ENCODE results near the gene ZNF888. TPM values are rescaled to one million over a fixed set of nuclear protein-coding genes. Genes with fewer than 3 reads are reported as not detected.

The ZNF888 gene
- 1 to 10 TPM; 2.5 to 3.7 (median 3.1) TPM for total RNA-seq

DNA sequence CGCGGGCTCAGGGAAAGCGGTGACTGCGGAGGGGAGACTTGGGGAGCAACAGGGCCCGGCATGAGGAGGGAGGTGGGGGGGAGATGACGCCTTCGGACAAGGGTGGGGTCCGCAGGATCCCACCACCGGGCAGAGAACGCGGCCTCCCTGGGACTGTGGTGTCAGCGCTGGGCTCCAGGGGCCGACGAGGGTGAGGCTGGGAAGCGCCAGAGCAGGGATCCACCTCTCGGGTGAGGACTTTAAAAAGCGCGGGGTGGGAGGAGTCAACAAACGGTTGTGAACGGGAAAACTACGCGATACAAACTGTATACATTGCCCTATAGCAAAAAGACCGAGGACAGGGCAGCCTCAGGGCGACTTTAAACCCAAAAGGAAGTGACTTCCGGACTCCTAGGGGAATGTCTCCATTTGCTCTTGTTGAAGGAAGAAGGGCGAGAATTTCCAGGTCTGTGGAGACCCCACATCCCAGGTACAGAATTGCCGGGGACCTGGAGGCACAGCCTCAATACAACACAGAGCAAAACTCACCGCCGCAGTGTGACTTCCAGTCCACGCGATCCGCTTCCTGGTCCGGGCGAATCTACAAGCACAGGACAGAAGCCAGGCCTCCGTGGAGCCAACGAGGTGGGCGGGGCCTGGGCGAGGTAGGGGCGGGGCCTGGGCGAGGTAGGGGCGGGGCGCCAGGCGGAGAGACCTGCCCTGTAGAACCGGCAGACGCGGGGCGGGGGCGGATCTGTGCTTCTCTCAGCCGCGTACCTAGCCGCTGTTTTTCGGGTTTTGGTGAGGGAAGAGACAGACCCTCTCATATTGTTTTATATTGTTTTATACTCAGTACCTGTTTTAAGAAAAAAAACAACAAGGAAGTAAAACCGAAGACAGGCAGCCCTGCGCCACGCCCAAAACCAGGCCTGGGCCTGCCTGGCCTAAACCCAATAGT lies at the start of gene ZNF888:
TSS of gene ZNF888 (minus strand) at position 588 of the 937 bp plus-strand sequence. CDS start 5,555 bp downstream, outside the sequence.
- Histone ChIP-seq H3K27me3 (no peaks in the 10 kb centered on the region), H3K27ac (replicated peaks in 1 of 4) (peak within 1 kb of the TSS; percentile 80 to 86 (median 86)), H3K36me3 (peaks cover 0 to 10% (median 4%) of the 10 kb centered on the region in 4 donors), H3K9me3 (no peaks in the 10 kb centered on the region), H3K4me1 (peaks cover 7 to 20% (median 18%) of the 10 kb centered on the region in 4 donors), H3K4me3 (peak within 1 kb of the TSS; percentile 62 to 74 (median 68))
- intact Hi-C loops (cut with DNase I): no loop called here
- WGBS: 3% methylated on average over 42 of the region's 55 CpGs
- TF ChIP-seq CTCF (IDR thresholded peaks at IDR 0.05) (peak in 1 of 3 experiments; percentile 10), POLR2AphosphoS5 (IDR thresholded peaks at IDR 0.05) (peak; percentile 75 to 79), POLR2A (IDR thresholded peaks at IDR 0.05; ENCODE audit: low read depth) (no peak), EP300 (IDR thresholded peaks at IDR 0.05) (no peak)
- peak; percentile 98 for DNase-seq (ENCODE audit: extremely low spot score)

GRCh38 chr19:52967772-52968171 lies 44.5 kb upstream of the ZNF888 start:
- DNase-seq (ENCODE audit: extremely low spot score): no peak
- Histone ChIP-seq H3K36me3 (peaks cover 10 to 39% (median 20%) of the 10 kb centered on the region in 4 donors), H3K27ac (replicated peaks in 1 of 4) (no peak overlapping the region), H3K27me3 (no peaks in the 10 kb centered on the region), H3K4me1 (peaks cover 7 to 9% (median 8%) of the 10 kb centered on the region in 4 donors), H3K9me3 (peaks cover 0 to 11% (median 0%) of the 10 kb centered on the region in 4 donors), H3K4me3 (no peak overlapping the region)
- WGBS: 95% methylated on average over 2 of the region's 2 CpGs
- no peak for TF ChIP-seq CTCF (IDR thresholded peaks at IDR 0.05)
- TF ChIP-seq EP300 (IDR thresholded peaks at IDR 0.05): no peak
- no peak for TF ChIP-seq POLR2A (IDR thresholded peaks at IDR 0.05; ENCODE audit: low read depth)
- no peak for TF ChIP-seq POLR2AphosphoS5 (IDR thresholded peaks at IDR 0.05)
- intact Hi-C loops (cut with DNase I): no loop called here

DNA sequence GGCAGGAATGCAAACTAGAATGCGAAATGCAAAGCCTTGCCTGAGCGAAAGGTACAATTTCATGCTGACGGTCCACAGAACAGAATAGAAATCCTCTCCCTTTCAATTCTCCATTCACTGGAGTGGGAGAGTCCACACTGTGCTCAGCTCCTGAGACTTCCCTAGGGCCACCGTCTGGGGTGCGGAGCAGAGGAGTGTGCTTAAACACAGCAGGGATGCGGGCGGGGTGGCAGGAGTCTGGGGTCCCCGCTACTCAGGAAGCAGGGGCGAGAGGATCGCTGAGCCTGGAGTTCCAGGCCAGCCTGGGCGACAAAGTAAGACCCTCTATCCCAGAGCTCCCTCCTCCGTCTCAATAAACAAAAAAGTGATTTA lies 40.0 kb upstream of the ZNF888 start:
- Histone ChIP-seq H3K4me1 (peaks cover 14 to 21% (median 21%) of the 10 kb centered on the region in 4 donors), H3K36me3 (peaks cover 0 to 13% (median 10%) of the 10 kb centered on the region in 4 donors), H3K27ac (replicated peaks in 1 of 4) (peak overlapping the region; percentile 78 to 86 (median 82)), H3K27me3 (no peaks in the 10 kb centered on the region), H3K9me3 (peaks cover 0 to 11% (median 2%) of the 10 kb centered on the region in 4 donors), H3K4me3 (peak overlapping the region; percentile 64 to 73 (median 68))
- 0% methylated on average over 12 of the region's 12 CpGs for WGBS
- no peak for DNase-seq (ENCODE audit: extremely low spot score)
- intact Hi-C loops (cut with DNase I): loop anchor here (2.0 kb wide), 2 partner anchors 20 to 30 kb away; no protein-coding TSS in a partner anchor
- no peak for TF ChIP-seq EP300 (IDR thresholded peaks at IDR 0.05)
- TF ChIP-seq POLR2AphosphoS5 (IDR thresholded peaks at IDR 0.05): no peak
- TF ChIP-seq CTCF (IDR thresholded peaks at IDR 0.05): no peak
- no peak for TF ChIP-seq POLR2A (IDR thresholded peaks at IDR 0.05; ENCODE audit: low read depth)

DNA sequence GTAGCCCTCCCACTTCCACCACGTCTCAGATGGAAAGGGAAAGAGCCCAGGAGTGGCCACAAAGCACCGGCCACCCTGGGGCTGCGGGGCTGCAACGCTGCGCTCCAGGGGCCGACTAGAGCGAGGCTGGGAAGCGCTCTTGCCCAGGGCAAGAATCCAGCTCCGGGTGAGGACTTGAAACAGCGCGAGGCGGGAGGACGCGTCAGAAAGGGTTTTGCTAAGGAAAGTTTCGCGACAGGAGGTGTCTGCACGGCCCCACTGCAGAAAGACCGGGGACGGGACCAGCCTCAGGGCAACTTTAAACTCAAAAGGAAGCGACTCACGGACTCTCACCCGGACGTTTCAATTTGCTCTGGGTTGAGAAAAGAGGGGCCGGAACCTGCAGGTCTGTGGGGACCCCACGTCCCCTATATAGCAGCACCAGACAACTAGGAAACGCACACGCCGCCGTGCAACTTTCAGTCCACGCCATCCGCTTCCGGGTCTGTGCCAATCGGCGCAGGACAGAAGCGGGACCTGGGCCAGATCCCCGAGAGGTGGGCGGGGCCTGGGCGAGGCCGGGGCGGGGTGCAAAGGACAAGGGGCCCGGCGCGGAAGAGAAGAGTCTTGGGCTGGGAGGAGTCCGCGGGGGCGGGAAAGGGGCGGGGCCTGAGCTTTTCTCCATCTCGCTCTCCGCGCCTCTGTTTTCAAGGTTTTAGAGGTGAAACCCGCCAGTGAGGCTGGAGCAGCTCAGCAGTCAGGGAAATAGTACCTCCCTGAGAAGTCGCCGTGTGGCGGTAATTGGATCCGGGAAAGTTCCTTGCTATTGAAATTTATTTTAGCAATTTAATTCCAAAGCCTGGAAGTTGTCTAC lies 39.4 kb upstream of the ZNF888 start, which contains the start of gene ZNF816:
TSS of gene ZNF816 (minus strand) at position 488 of the 853 bp plus-strand sequence. CDS start 6,792 bp downstream, outside the sequence.
- Histone ChIP-seq H3K9me3 (peaks cover 0 to 7% (median 3%) of the 10 kb centered on the region in 4 donors), H3K36me3 (peaks cover 0 to 13% (median 13%) of the 10 kb centered on the region in 4 donors), H3K4me3 (peak within 1 kb of the TSS; percentile 64 to 73 (median 68)), H3K27ac (replicated peaks in 1 of 4) (peak within 1 kb of the TSS; percentile 78 to 86 (median 82)), H3K4me1 (peaks cover 14 to 21% (median 21%) of the 10 kb centered on the region in 4 donors), H3K27me3 (no peaks in the 10 kb centered on the region)
- peak; percentile 99 for DNase-seq (ENCODE audit: extremely low spot score)
- WGBS: 0% methylated on average over 54 of the region's 55 CpGs
- intact Hi-C loops (cut with DNase I): loop anchor here (2.0 kb wide), 2 partner anchors 20 to 30 kb away; no protein-coding TSS in a partner anchor
- TF ChIP-seq POLR2A (IDR thresholded peaks at IDR 0.05; ENCODE audit: low read depth) (no peak), EP300 (IDR thresholded peaks at IDR 0.05) (no peak), CTCF (IDR thresholded peaks at IDR 0.05) (peak in 1 of 3 experiments; percentile 5), POLR2AphosphoS5 (IDR thresholded peaks at IDR 0.05) (peak; percentile 74 to 80)

All from esophagus muscularis mucosa (tissue), 4 donors.